Activated T-helper 17 cell treated with anti-CD3 and anti-CD28 coated beads, Interleukin-2, amount 50 U/mL, for 72 hours (primary cell): Measurements from ENCODE around the gene SAE1. TPM values are rescaled to one million over a fixed set of nuclear protein-coding genes. Genes with fewer than 3 reads are reported as not detected.
"Not testable (repeated sequence)": the region's sequence is repeated elsewhere in the genome, so short reads cannot be mapped to it uniquely, and the experiment has no call there.

Experiments used
- ATAC-seq: fragments of 150-1000 bp; cut with Tn5 transposase; replicated peaks from 2 replicates; pipeline ENCODE4 v1.10.0; 2021; ENCODE audit warnings: mild to moderate bottlenecking, moderate library complexity
- H3K27ac Mint-ChIP-seq: one replicate; pipeline ENCODE4 v1.8.0; 2022; ENCODE audit warnings: mixed read lengths
- H3K27me3 Mint-ChIP-seq: one replicate; pipeline ENCODE4 v1.8.0; 2022; ENCODE audit warnings: mixed read lengths
- H3K36me3 Mint-ChIP-seq: one replicate; pipeline ENCODE4 v1.8.0; 2022; ENCODE audit warnings: low read depth, mild to moderate bottlenecking, mixed read lengths
- H3K4me1 Mint-ChIP-seq: one replicate; pipeline ENCODE4 v1.8.0; 2022; ENCODE audit warnings: mixed read lengths
- H3K4me3 Mint-ChIP-seq: one replicate; pipeline ENCODE4 v1.8.0; 2022; ENCODE audit warnings: mild to moderate bottlenecking, mixed read lengths
- H3K9me3 Mint-ChIP-seq: one replicate; pipeline ENCODE4 v1.8.0; 2022; ENCODE audit warnings: mixed read lengths
- total RNA-seq, 2 donors: library from RNA; stranded (reverse); gene quantifications; one replicate each; pipeline ENCODE4 v1.2.3, GENCODE V29; 2022

Gene SAE1
- total RNA-seq, 2 donors from 2014 or later = 151 to 184 TPM

- Mint-ChIP-seq H3K27ac (peak overlapping the region; percentile 100), H3K27me3 (no peaks in the 10 kb centered on the region), H3K36me3 (peaks cover 69% of the 10 kb centered on the region), H3K4me3 (peak overlapping the region; percentile 98), H3K4me1 (peaks cover 28% of the 10 kb centered on the region), H3K9me3 (peaks cover 4% of the 10 kb centered on the region)
- ATAC-seq = no peak
Measured at GRCh38 chr19:47132194-47132852, 1.7 kb downstream of the SAE1 start.

GRCh38 chr19:47133021-47133471, 2.4 kb downstream of the SAE1 start:
- Mint-ChIP-seq H3K27me3 (no peaks in the 10 kb centered on the region), H3K36me3 (peaks cover 76% of the 10 kb centered on the region), H3K9me3 (peaks cover 4% of the 10 kb centered on the region), H3K4me3 (peak overlapping the region; percentile 98), H3K27ac (peak overlapping the region; percentile 100), H3K4me1 (peaks cover 28% of the 10 kb centered on the region)
- ATAC-seq = no peak

- peaks cover 91% of the 10 kb centered on the region for H3K36me3 Mint-ChIP-seq
- H3K4me3 Mint-ChIP-seq = peak overlapping the region; percentile 98
- H3K27ac Mint-ChIP-seq = peak overlapping the region; percentile 32
- no peak for ATAC-seq
- H3K27me3 Mint-ChIP-seq = no peaks in the 10 kb centered on the region
- H3K4me1 Mint-ChIP-seq = peaks cover 28% of the 10 kb centered on the region
- H3K9me3 Mint-ChIP-seq = peaks cover 4% of the 10 kb centered on the region
Measured at GRCh38 chr19:47134545-47134944, 3.9 kb downstream of the SAE1 start.

GRCh38 chr19:47135156-47135555, 4.5 kb downstream of the SAE1 start:
- Mint-ChIP-seq H3K9me3 (peaks cover 4% of the 10 kb centered on the region), H3K36me3 (peaks cover 95% of the 10 kb centered on the region), H3K4me1 (peaks cover 27% of the 10 kb centered on the region), H3K27me3 (no peaks in the 10 kb centered on the region), H3K4me3 (peak overlapping the region; percentile 98), H3K27ac (peak overlapping the region; percentile 32)
- ATAC-seq = no peak

- H3K27ac Mint-ChIP-seq = peak overlapping the region; percentile 68
- H3K27me3 Mint-ChIP-seq, H3K9me3 Mint-ChIP-seq: not testable (repeated sequence)
- peaks cover 29% of the 10 kb centered on the region for H3K4me1 Mint-ChIP-seq
- H3K36me3 Mint-ChIP-seq = peaks cover 91% of the 10 kb centered on the region
- peak; percentile 50 for ATAC-seq
- H3K4me3 Mint-ChIP-seq = peak overlapping the region; percentile 48
Measured at GRCh38 chr19:47141252-47141651, 10.6 kb downstream of the SAE1 start.

- Mint-ChIP-seq H3K9me3 (no peaks in the 10 kb centered on the region), H3K4me1 (peaks cover 33% of the 10 kb centered on the region), H3K27me3 (no peaks in the 10 kb centered on the region), H3K36me3 (peaks cover 91% of the 10 kb centered on the region), H3K4me3 (peak overlapping the region; percentile 48), H3K27ac (peak overlapping the region; percentile 68)
- ATAC-seq = peak; percentile 30
Measured at GRCh38 chr19:47141695-47142094, 11.1 kb downstream of the SAE1 start.

GRCh38 chr19:47142779-47143178, 12.1 kb downstream of the SAE1 start:
- Mint-ChIP-seq H3K4me1 (peaks cover 38% of the 10 kb centered on the region), H3K27me3 (no peaks in the 10 kb centered on the region), H3K9me3 (no peaks in the 10 kb centered on the region), H3K4me3 (no peak overlapping the region), H3K27ac (no peak overlapping the region), H3K36me3 (peaks cover 93% of the 10 kb centered on the region)
- ATAC-seq = no peak

GRCh38 chr19:47143322-47144073, 12.9 kb downstream of the SAE1 start:
- no peaks in the 10 kb centered on the region for H3K9me3 Mint-ChIP-seq
- peak overlapping the region; percentile 11 for H3K27ac Mint-ChIP-seq
- ATAC-seq = peak; percentile 75
- H3K4me3 Mint-ChIP-seq = peak overlapping the region; percentile 50
- no peaks in the 10 kb centered on the region for H3K27me3 Mint-ChIP-seq
- peaks cover 93% of the 10 kb centered on the region for H3K36me3 Mint-ChIP-seq
- H3K4me1 Mint-ChIP-seq = peaks cover 38% of the 10 kb centered on the region

- Mint-ChIP-seq H3K9me3 (no peaks in the 10 kb centered on the region), H3K27ac (no peak overlapping the region), H3K4me1 (peaks cover 38% of the 10 kb centered on the region), H3K36me3 (peaks cover 94% of the 10 kb centered on the region), H3K4me3 (no peak overlapping the region), H3K27me3 (no peaks in the 10 kb centered on the region)
- no peak for ATAC-seq
Measured at GRCh38 chr19:47144630-47145029, 14.0 kb downstream of the SAE1 start.

- H3K9me3 Mint-ChIP-seq = no peaks in the 10 kb centered on the region
- peaks cover 95% of the 10 kb centered on the region for H3K36me3 Mint-ChIP-seq
- H3K4me1 Mint-ChIP-seq = peaks cover 38% of the 10 kb centered on the region
- no peaks in the 10 kb centered on the region for H3K27me3 Mint-ChIP-seq
- no peak for ATAC-seq
- peak overlapping the region; percentile 69 for H3K27ac Mint-ChIP-seq
- peak overlapping the region; percentile 55 for H3K4me3 Mint-ChIP-seq
Measured at GRCh38 chr19:47145639-47146486, 15.2 kb downstream of the SAE1 start.

- peaks cover 31% of the 10 kb centered on the region for H3K4me1 Mint-ChIP-seq
- H3K4me3 Mint-ChIP-seq = peak overlapping the region; percentile 55
- peak; percentile 76 for ATAC-seq
Measured at GRCh38 chr19:47146920-47147319, 16.3 kb downstream of the SAE1 start.

GRCh38 chr19:47151627-47152026, 21.0 kb downstream of the SAE1 start:
- Mint-ChIP-seq H3K27ac (no peak overlapping the region), H3K36me3 (peaks cover 96% of the 10 kb centered on the region), H3K9me3 (no peaks in the 10 kb centered on the region), H3K4me1 (peaks cover 8% of the 10 kb centered on the region), H3K27me3 (no peaks in the 10 kb centered on the region), H3K4me3 (no peak overlapping the region)
- ATAC-seq = no peak

More at GRCh38 chr19:47146920-47147319, 16.3 kb downstream of the SAE1 start:
- Mint-ChIP-seq H3K36me3 (peaks cover 97% of the 10 kb centered on the region), H3K27me3 (no peaks in the 10 kb centered on the region), H3K27ac (peak overlapping the region; percentile 69), H3K9me3 (no peaks in the 10 kb centered on the region)

GRCh38 chr19:47152205-47152604, 21.6 kb downstream of the SAE1 start:
- Mint-ChIP-seq H3K4me1 (peaks cover 8% of the 10 kb centered on the region), H3K9me3 (no peaks in the 10 kb centered on the region), H3K27me3 (no peaks in the 10 kb centered on the region), H3K36me3 (peaks cover 96% of the 10 kb centered on the region), H3K27ac (no peak overlapping the region), H3K4me3 (no peak overlapping the region)
- no peak for ATAC-seq

GRCh38 chr19:47152632-47153031, 22.0 kb downstream of the SAE1 start:
- H3K27ac Mint-ChIP-seq = no peak overlapping the region
- H3K27me3 Mint-ChIP-seq = no peaks in the 10 kb centered on the region
- H3K4me3 Mint-ChIP-seq = no peak overlapping the region
- peaks cover 97% of the 10 kb centered on the region for H3K36me3 Mint-ChIP-seq
- no peak for ATAC-seq
- peaks cover 9% of the 10 kb centered on the region for H3K4me1 Mint-ChIP-seq
- no peaks in the 10 kb centered on the region for H3K9me3 Mint-ChIP-seq
